ENCODE results near the gene CD81. TPM values are rescaled to one million over a fixed set of nuclear protein-coding genes. Genes with fewer than 3 reads are reported as not detected.

CD81 gene
- total RNA-seq, 1 donor from 2014 or later, result 183 TPM

- H3K4me3 ChIP-seq (ENCODE audit: low read depth, low read length), result no peak overlapping the region
- DNase-seq (ENCODE audit: low read depth), result no peak
- no peak for TF ChIP-seq CTCF (conservative IDR thresholded peaks at IDR 0.05; ENCODE audit: low read depth, low read length)
Measured at GRCh38 chr11:2415171-2415570, 38.1 kb downstream of the CD81 start.

- no peak overlapping the region for H3K4me3 ChIP-seq (ENCODE audit: low read depth, low read length)
- no peak for TF ChIP-seq CTCF (conservative IDR thresholded peaks at IDR 0.05; ENCODE audit: low read depth, low read length)
- no peak for DNase-seq (ENCODE audit: low read depth)
Measured at GRCh38 chr11:2415601-2416380, 38.7 kb downstream of the CD81 start.

GRCh38 chr11:2416765-2417164 lies 39.7 kb downstream of the CD81 start:
- no peak for TF ChIP-seq CTCF (conservative IDR thresholded peaks at IDR 0.05; ENCODE audit: low read depth, low read length)
- DNase-seq (ENCODE audit: low read depth), result no peak
- no peak overlapping the region for H3K4me3 ChIP-seq (ENCODE audit: low read depth, low read length)

- H3K4me3 ChIP-seq (ENCODE audit: low read depth, low read length), result no peak overlapping the region
- no peak for DNase-seq (ENCODE audit: low read depth)
- no peak for TF ChIP-seq CTCF (conservative IDR thresholded peaks at IDR 0.05; ENCODE audit: low read depth, low read length)
Measured at GRCh38 chr11:2417856-2418692, 41.0 kb downstream of the CD81 start.

- H3K4me3 ChIP-seq (ENCODE audit: low read depth, low read length), result no peak overlapping the region
- no peak for DNase-seq (ENCODE audit: low read depth)
- no peak for TF ChIP-seq CTCF (conservative IDR thresholded peaks at IDR 0.05; ENCODE audit: low read depth, low read length)
Measured at GRCh38 chr11:2418693-2419360, 41.7 kb downstream of the CD81 start.

GRCh38 chr11:2419638-2420501 lies 42.8 kb downstream of the CD81 start:
- H3K4me3 ChIP-seq (ENCODE audit: low read depth, low read length), result no peak overlapping the region
- peak; percentile 90 for TF ChIP-seq CTCF (conservative IDR thresholded peaks at IDR 0.05; ENCODE audit: low read depth, low read length)
- no peak for DNase-seq (ENCODE audit: low read depth)

Measured in epithelial cell of proximal tubule (primary cell).